NCI-H82 (cell line): ENCODE data around the gene NIPAL3.
A peak's percentile ranks its signal among the peaks of the same experiment; 100 is the strongest.
"Not testable (repeated sequence)": the region's sequence is repeated elsewhere in the genome, so short reads cannot be mapped to it uniquely, and the experiment has no call there.

Experiments used
- DNase-seq: peaks from one replicate; lab custom pipeline; 2025; lab: John Stamatoyannopoulos, UW

Gene NIPAL3

GRCh38 chr1:24424207-24424606, 8.6 kb downstream of the NIPAL3 start:
- no peak for DNase-seq

- no peak for DNase-seq
These were observed 9.4 kb downstream of the NIPAL3 start for GRCh38 chr1:24424990-24425389.

- no peak for DNase-seq
These were observed 9.8 kb downstream of the NIPAL3 start for GRCh38 chr1:24425441-24425840.

- DNase-seq = no peak
These were observed 10.3 kb downstream of the NIPAL3 start for GRCh38 chr1:24425922-24426321.

- no peak for DNase-seq
These were observed 11.3 kb downstream of the NIPAL3 start for GRCh38 chr1:24426744-24427544.

GRCh38 chr1:24427545-24427862, 11.9 kb downstream of the NIPAL3 start:
- DNase-seq = no peak

GRCh38 chr1:24435782-24436365, 20.3 kb downstream of the NIPAL3 start:
- DNase-seq = no peak

- DNase-seq = no peak
These were observed 22.2 kb downstream of the NIPAL3 start for GRCh38 chr1:24437631-24438396.

GRCh38 chr1:24438423-24438901, 22.9 kb downstream of the NIPAL3 start:
- DNase-seq = peak; percentile 87

GRCh38 chr1:24440436-24440835, 24.8 kb downstream of the NIPAL3 start:
- peak; percentile 73 for DNase-seq

- DNase-seq = peak; percentile 29
These were observed 25.9 kb downstream of the NIPAL3 start for GRCh38 chr1:24441480-24441879.

- peak; percentile 61 for DNase-seq
These were observed 26.5 kb downstream of the NIPAL3 start for GRCh38 chr1:24441996-24442668.

- DNase-seq = no peak
These were observed 27.2 kb downstream of the NIPAL3 start for GRCh38 chr1:24442764-24443163.

- peak; percentile 75 for DNase-seq
These were observed 27.6 kb downstream of the NIPAL3 start for GRCh38 chr1:24443241-24443656.

- DNase-seq = not testable (repeated sequence)
These were observed 30.8 kb downstream of the NIPAL3 start for GRCh38 chr1:24446446-24446845.

- no peak for DNase-seq
These were observed 34.7 kb downstream of the NIPAL3 start for GRCh38 chr1:24450316-24450715.

GRCh38 chr1:24450857-24451397, 35.3 kb downstream of the NIPAL3 start:
- no peak for DNase-seq

GRCh38 chr1:24451746-24452145, 36.1 kb downstream of the NIPAL3 start:
- no peak for DNase-seq

GRCh38 chr1:24452922-24453485, 37.4 kb downstream of the NIPAL3 start:
- DNase-seq = no peak

GRCh38 chr1:24454673-24455072, 39.1 kb downstream of the NIPAL3 start:
- DNase-seq = no peak

GRCh38 chr1:24455272-24455671, 39.7 kb downstream of the NIPAL3 start:
- DNase-seq = no peak

GRCh38 chr1:24457866-24458265, 42.3 kb downstream of the NIPAL3 start:
- DNase-seq = no peak
